Aorta (tissue), 5 donors: ENCODE data around the gene DTHD1. TPM values are rescaled to one million over a fixed set of nuclear protein-coding genes. Genes with fewer than 3 reads are reported as not detected.

ENCODE experiments used
- ATAC-seq: fragments of 200-7000 bp; cut with Tn5 transposase; one replicate; pipeline ENCODE4 v1.9.1; 2022; ENCODE audit warnings: moderate library complexity; ENCODE audit not compliant: low FRiP score
- DNase-seq, 2 donors: peaks; one replicate each; pipeline ENCODE4 v3.0.0-alpha.2; 2020
- H3K27ac ChIP-seq, 2 donors: one replicate each; pipeline ENCODE4 v1.5.1; 2013; ENCODE audit warnings: low read length in 2 of 2, mild to moderate bottlenecking in 2 of 2, moderate library complexity in 2 of 2, control low read depth in 1 of 2, inconsistent platforms in 1 of 2, low read depth in 1 of 2
- H3K27me3 ChIP-seq, 2 donors: one replicate each; pipeline ENCODE4 v1.6.1; 2013; ENCODE audit warnings: control low read depth in 1 of 2, low read length in 1 of 2, mild to moderate bottlenecking in 1 of 2, moderate library complexity in 1 of 2; ENCODE audit not compliant: insufficient read depth in 2 of 2, control insufficient read depth in 1 of 2
- H3K36me3 ChIP-seq, 2 donors: one replicate each; pipeline ENCODE4 v1.6.1; 2013; ENCODE audit warnings: control low read depth in 1 of 2, low read length in 1 of 2, mild to moderate bottlenecking in 1 of 2; ENCODE audit not compliant: insufficient read depth in 2 of 2, control insufficient read depth in 1 of 2
- H3K4me1 ChIP-seq, 2 donors: one replicate each; pipeline ENCODE4 v1.6.1; 2013; ENCODE audit warnings: low read length in 2 of 2, control low read depth in 1 of 2, mild to moderate bottlenecking in 1 of 2, moderate library complexity in 1 of 2; ENCODE audit not compliant: insufficient read depth in 2 of 2, control insufficient read depth in 1 of 2
- H3K4me3 ChIP-seq, 2 donors: one replicate each; pipeline ENCODE4 v1.5.1; 2013; ENCODE audit warnings: low read length in 2 of 2, control low read depth in 1 of 2, mild to moderate bottlenecking in 1 of 2
- H3K9me3 ChIP-seq: one replicate; pipeline ENCODE4 v1.6.1; 2013; ENCODE audit warnings: mild to moderate bottlenecking, low read length; ENCODE audit not compliant: control insufficient read depth
- WGBS, 2 donors: extraction: QIAGEN DNeasy Blood & Tissue Kit; methylation state at CpG; one replicate each; pipeline ENCODE4 v1.1.7; 2013; 5-methylcytosine and 5-hydroxymethylcytosine counted together
- intact Hi-C, 2 donors: fragments of 100-400 bp; cut with DNase I; formaldehyde crosslinking; loops; one replicate each; pipeline versions ENCODE4 v1.14.2 to v1.15.0; 2022
- polyA plus RNA-seq, 2 donors: library from polyadenylated mRNA; stranded (reverse); fragments of 200-250 nt; gene quantifications; one replicate each; pipeline ENCODE4 v1.2.3, GENCODE V29; 2013
- total RNA-seq, 2 donors: library from RNA; stranded (reverse); fragmentation: NEBNext Ultra II Directional; extraction: Animal tissue kit (Norgen Biotek cat#: 25700); gene quantifications; one replicate each; pipeline ENCODE4 v1.2.1, GENCODE V29; 2021
- donor health status: healthy with polysubstance abuse.
- donor health status: Bipolar disorder and iron deficiency.
- donor health status: DM: no; HTN: no; CAD: no.
- donor health status: DM: no; HTN: no; CAD: no.
- donor health status: DM: yes; HTN: yes; CAD: no.

DTHD1 gene
- total and polyA plus RNA-seq, 4 donors, result 0.58 to 1.0 TPM; not detected in 2

- no peaks in the 10 kb centered on the region for H3K27me3 ChIP-seq
- WGBS, 2 donors, result 91 to 96% methylated on average over 2 of the region's 2 CpGs
- DNase-seq (no peak), ATAC-seq (no peak)
- intact Hi-C loops, result no loop called here
- no peaks in the 10 kb centered on the region for H3K36me3 ChIP-seq
- no peaks in the 10 kb centered on the region for H3K9me3 ChIP-seq
- no peak overlapping the region for H3K4me3 ChIP-seq
- H3K4me1 ChIP-seq, result no peaks in the 10 kb centered on the region
- no peak overlapping the region for H3K27ac ChIP-seq
These were observed 17.1 kb upstream of the DTHD1 start for GRCh38 chr4:36264207-36264826.

DNA sequence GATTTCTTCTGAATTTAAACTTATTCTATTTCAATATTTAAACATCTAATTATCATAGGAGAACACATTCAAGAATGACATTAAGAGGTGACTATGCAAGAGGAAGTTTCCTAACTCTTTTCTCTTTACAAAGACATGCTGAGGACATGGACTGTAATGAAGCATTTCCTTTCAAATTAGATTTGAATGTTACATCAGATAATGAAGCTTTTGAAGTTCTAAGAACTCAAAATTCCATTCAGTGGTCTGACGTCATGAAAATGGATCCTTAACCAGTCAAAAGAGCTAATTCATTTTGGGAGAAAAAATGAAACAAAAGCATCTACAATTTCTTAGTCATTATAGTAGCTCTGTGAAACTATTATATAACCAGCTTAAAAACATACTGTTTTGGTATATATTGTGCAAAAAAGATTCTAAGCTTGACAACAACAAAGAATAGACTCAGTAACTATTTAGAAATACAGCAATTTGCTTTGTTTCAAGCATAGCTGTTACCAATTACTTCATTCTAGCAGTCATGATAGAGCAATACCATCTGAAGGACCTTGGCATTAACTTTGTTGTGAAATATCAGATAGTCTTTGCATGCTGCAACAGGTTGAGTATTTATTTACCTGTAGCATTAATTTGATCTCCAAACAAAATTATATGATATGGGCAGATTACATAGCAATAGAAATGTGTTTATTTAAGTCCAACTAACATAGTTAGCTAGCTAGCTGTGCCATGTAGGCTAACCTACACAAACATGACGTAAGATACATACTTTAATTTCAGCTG, 13.7 kb upstream of the DTHD1 start:
- ATAC-seq, result no peak
- Histone ChIP-seq H3K9me3 (no peaks in the 10 kb centered on the region), H3K36me3 (no peaks in the 10 kb centered on the region), H3K27ac (no peak overlapping the region), H3K4me3 (no peak overlapping the region), H3K4me1 (no peaks in the 10 kb centered on the region), H3K27me3 (no peaks in the 10 kb centered on the region)
- DNase-seq, result no peak
- 61 to 62% methylated on average over 2 of the region's 2 CpGs for WGBS, 2 donors
- intact Hi-C loops, result no loop called here

DNA sequence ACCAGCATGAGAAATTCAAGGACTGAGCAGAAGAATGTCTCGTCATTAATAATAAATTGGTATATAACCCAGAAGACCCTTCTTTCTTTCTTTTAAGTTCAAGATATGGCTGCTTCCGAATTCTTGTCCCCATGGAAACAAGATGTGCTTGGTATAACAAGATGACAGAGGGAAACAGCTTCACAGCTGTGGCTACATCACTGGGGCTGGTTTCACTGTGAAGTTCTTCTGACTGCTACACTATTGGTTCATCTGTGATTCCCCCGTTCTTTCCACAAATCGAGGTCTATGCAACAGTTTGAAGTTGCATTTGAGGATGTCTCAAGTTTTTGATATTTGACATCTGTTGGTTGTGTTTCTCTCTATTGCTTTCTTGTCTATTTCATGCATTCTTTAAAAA, 12.3 kb upstream of the DTHD1 start:
- H3K27ac ChIP-seq, result no peak overlapping the region
- no peak overlapping the region for H3K4me3 ChIP-seq
- 79% methylated on average over 4 of the region's 4 CpGs for WGBS, 2 donors
- H3K4me1 ChIP-seq, result no peaks in the 10 kb centered on the region
- no peaks in the 10 kb centered on the region for H3K36me3 ChIP-seq
- intact Hi-C loops, result no loop called here
- H3K27me3 ChIP-seq, result no peaks in the 10 kb centered on the region
- DNase-seq (no peak), ATAC-seq (no peak)
- H3K9me3 ChIP-seq, result no peaks in the 10 kb centered on the region

DNA sequence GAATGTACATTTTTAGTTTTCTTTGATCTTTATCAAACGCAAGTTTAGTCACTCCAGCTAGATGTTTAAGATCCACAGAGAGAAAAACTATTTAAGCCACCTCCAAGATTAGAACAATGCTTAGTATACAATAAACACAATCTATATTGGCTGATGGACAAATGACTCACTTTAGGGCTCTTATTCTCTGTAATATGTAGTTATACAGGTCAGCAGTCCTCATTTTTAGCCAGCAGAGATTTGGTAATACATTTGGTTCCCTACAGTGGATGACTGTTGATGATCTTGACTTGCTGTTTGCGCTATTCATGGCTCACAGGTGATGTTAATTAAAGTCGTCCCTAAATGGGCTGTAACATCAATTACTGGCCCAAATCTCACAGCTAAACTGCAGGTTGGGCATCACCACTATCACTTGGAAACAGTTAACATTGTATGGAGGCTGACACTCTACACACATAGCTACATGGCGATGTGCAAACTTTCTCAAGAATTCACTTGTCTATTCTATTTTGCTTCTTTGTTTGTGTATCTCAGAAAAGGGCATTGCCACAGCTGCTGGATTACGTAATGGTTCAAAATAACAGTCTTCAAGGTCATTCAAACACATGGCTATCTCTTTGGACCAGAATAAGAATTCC, 11.8 kb upstream of the DTHD1 start:
- Histone ChIP-seq H3K27ac (no peak overlapping the region), H3K4me3 (no peak overlapping the region), H3K9me3 (no peaks in the 10 kb centered on the region), H3K36me3 (no peaks in the 10 kb centered on the region), H3K27me3 (no peaks in the 10 kb centered on the region), H3K4me1 (no peaks in the 10 kb centered on the region)
- no peak for ATAC-seq
- DNase-seq, result no peak
- 70 to 76% methylated on average over 5 of the region's 5 CpGs for WGBS, 2 donors
- intact Hi-C loops, result no loop called here

- no peak for ATAC-seq
These were observed 8.1 kb upstream of the DTHD1 start for GRCh38 chr4:36273276-36273675.

GRCh38 chr4:36274158-36274557, 7.3 kb upstream of the DTHD1 start:
- H3K36me3 ChIP-seq, result no peaks in the 10 kb centered on the region
- WGBS, 2 donors, result 35 to 49% methylated on average over 4 of the region's 4 CpGs
- no peaks in the 10 kb centered on the region for H3K27me3 ChIP-seq
- intact Hi-C loops, result no loop called here
- H3K4me3 ChIP-seq, result no peak overlapping the region
- H3K4me1 ChIP-seq, result no peaks in the 10 kb centered on the region
- H3K9me3 ChIP-seq, result no peaks in the 10 kb centered on the region
- DNase-seq, result no peak
- no peak overlapping the region for H3K27ac ChIP-seq
- ATAC-seq, result no peak

More at GRCh38 chr4:36273276-36273675, 8.1 kb upstream of the DTHD1 start:
- H3K36me3 ChIP-seq, result no peaks in the 10 kb centered on the region
- WGBS, 2 donors, result 82 to 86% methylated on average over 4 of the region's 4 CpGs
- no peaks in the 10 kb centered on the region for H3K9me3 ChIP-seq
- no peak for DNase-seq
- no peak overlapping the region for H3K4me3 ChIP-seq
- intact Hi-C loops, result no loop called here
- no peaks in the 10 kb centered on the region for H3K4me1 ChIP-seq
- no peak overlapping the region for H3K27ac ChIP-seq
- H3K27me3 ChIP-seq, result no peaks in the 10 kb centered on the region

DNA sequence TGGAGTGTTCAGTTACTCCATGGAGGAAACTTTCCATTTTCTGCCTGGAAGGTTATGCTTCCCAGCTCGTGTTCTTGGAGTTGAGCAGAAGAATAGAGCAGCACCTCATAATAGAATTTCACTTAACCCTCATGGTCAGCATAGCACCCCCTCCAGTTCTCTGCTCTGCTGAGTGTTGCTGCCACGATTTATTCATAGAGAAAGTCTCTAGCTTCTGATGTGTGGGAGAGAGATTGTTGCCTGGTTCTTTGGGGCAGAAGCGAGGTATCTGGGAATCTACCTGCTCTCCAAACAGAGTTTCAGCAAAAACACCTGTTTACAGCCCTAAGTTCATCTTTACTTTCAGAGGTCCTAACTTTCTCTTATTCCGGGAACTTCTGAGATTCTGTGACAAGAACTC, 3.9 kb upstream of the DTHD1 start:
- Histone ChIP-seq H3K27me3 (no peaks in the 10 kb centered on the region), H3K4me3 (no peak overlapping the region), H3K4me1 (no peaks in the 10 kb centered on the region), H3K9me3 (no peaks in the 10 kb centered on the region), H3K27ac (no peak overlapping the region), H3K36me3 (no peaks in the 10 kb centered on the region)
- ATAC-seq (no peak), DNase-seq (no peak)
- 80 to 82% methylated on average over 4 of the region's 4 CpGs for WGBS, 2 donors
- intact Hi-C loops, result no loop called here

- Histone ChIP-seq H3K9me3 (no peaks in the 10 kb centered on the region), H3K4me1 (no peaks in the 10 kb centered on the region), H3K27ac (no peak overlapping the region), H3K27me3 (no peaks in the 10 kb centered on the region), H3K36me3 (no peaks in the 10 kb centered on the region), H3K4me3 (no peak overlapping the region)
- DNase-seq (no peak), ATAC-seq (no peak)
- intact Hi-C loops, result no loop called here
- 67 to 76% methylated on average over 2 of the region's 2 CpGs for WGBS, 2 donors
These were observed 2.6 kb upstream of the DTHD1 start for GRCh38 chr4:36278789-36279188.

GRCh38 chr4:36280555-36280954, 861 bp upstream of the DTHD1 start:
- no peaks in the 10 kb centered on the region for H3K27me3 ChIP-seq
- H3K4me3 ChIP-seq, result no peak overlapping the region
- H3K4me1 ChIP-seq, result no peaks in the 10 kb centered on the region
- H3K27ac ChIP-seq, result no peak overlapping the region
- ATAC-seq, result no peak
- WGBS, 2 donors, result 60 to 61% methylated on average over 4 of the region's 4 CpGs
- H3K36me3 ChIP-seq, result no peaks in the 10 kb centered on the region
- intact Hi-C loops, result no loop called here
- DNase-seq, result no peak
- no peaks in the 10 kb centered on the region for H3K9me3 ChIP-seq
